ENCODE measurements around the gene EML3. TPM values are rescaled to one million over a fixed set of nuclear protein-coding genes. Genes with fewer than 3 reads are reported as not detected.

Gene EML3
- total RNA-seq, 1 experiment from 2014 or later: 18.1 TPM

DNA sequence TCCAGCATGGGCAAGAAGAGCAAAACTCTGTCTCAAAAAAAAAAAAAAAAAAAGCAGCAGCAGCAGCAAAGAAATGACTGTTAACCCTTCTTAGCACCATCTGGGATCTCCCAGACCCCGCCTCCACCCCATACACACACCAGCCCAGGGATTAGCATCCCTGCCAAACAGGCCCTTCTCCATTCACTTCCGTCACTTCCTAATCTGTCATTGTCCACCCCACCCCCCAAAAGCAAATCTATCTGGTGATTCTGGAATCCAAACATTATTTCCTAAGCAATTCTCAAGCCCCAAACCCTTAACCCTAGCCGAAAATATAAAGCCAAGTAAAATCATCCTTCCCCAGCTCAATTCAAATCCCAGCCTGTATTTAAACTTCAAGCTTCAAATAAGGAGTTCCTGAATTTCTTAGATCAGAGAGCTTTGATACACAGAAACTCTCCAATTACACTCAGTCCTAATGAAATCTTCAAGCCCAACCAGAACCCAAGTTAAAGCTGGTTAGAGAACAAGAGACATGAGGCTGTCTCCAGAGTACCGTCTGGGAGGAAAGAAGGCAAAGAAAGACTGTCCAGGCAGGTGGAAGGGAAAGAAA, 60.0 kb downstream of the EML3 start:
- Histone ChIP-seq H3K4me3 (peak overlapping the region; percentile 21), H3K27me3 (no peaks in the 10 kb centered on the region), H3K9me3 (no peaks in the 10 kb centered on the region), H3K36me3 (peaks cover 28% of the 10 kb centered on the region)
- DNase-seq: peak; percentile 70

Other genes with a start within 250 kb of the EML3 start
- not detected in 2 replicates for gene SCGB1A1, start 193.7 kb downstream of the EML3 start, total RNA-seq (2014; rRNA removed; shearing (Covaris generic); ENCODE audit: low replicate concordance)
- gene AHNAK, start 66.0 kb downstream of the EML3 start, total RNA-seq (2014; rRNA removed; shearing (Covaris generic); ENCODE audit: low replicate concordance): 110 and 122 TPM in 2 replicates
- 2,571 and 3,577 TPM in 2 replicates for gene EEF1G, start 38.9 kb downstream of the EML3 start, total RNA-seq (2014; rRNA removed; shearing (Covaris generic); ENCODE audit: low replicate concordance)
- gene TUT1, start 21.3 kb downstream of the EML3 start, total RNA-seq (2014; rRNA removed; shearing (Covaris generic); ENCODE audit: low replicate concordance): 11.1 and 20.3 TPM in 2 replicates
- 84.9 and 117 TPM in 2 replicates for gene MTA2, start 10.9 kb downstream of the EML3 start, total RNA-seq (2014; rRNA removed; shearing (Covaris generic); ENCODE audit: low replicate concordance)
- gene ROM1, start 482 bp upstream of the EML3 start, total RNA-seq (2014; rRNA removed; shearing (Covaris generic); ENCODE audit: low replicate concordance): 2.5 and 8.5 TPM in 2 replicates
- 24.6 and 32.9 TPM in 2 replicates for gene B3GAT3, start 9.2 kb upstream of the EML3 start, total RNA-seq (2014; rRNA removed; shearing (Covaris generic); ENCODE audit: low replicate concordance)
- 496 and 667 TPM in 2 replicates for gene GANAB, start 33.8 kb upstream of the EML3 start, total RNA-seq (2014; rRNA removed; shearing (Covaris generic); ENCODE audit: low replicate concordance)
- 8.0 and 22.8 TPM in 2 replicates for gene INTS5, start 40.5 kb upstream of the EML3 start, total RNA-seq (2014; rRNA removed; shearing (Covaris generic); ENCODE audit: low replicate concordance)
- gene C11orf98, start 52.4 kb upstream of the EML3 start, total RNA-seq (2014; rRNA removed; shearing (Covaris generic); ENCODE audit: low replicate concordance): 64.8 and 73.5 TPM in 2 replicates
- gene CSKMT, start 52.5 kb upstream of the EML3 start, total RNA-seq (2014; rRNA removed; shearing (Covaris generic); ENCODE audit: low replicate concordance): 10.9 and 14.9 TPM in 2 replicates
- 16.4 and 22.2 TPM in 2 replicates for gene UQCC3, start 58.9 kb upstream of the EML3 start, total RNA-seq (2014; rRNA removed; shearing (Covaris generic); ENCODE audit: low replicate concordance)
- gene LBHD1, start 59.5 kb upstream of the EML3 start, total RNA-seq (2014; rRNA removed; shearing (Covaris generic); ENCODE audit: low replicate concordance): 4.7 and 9.8 TPM in 2 replicates
- 85.5 and 147 TPM in 2 replicates for gene UBXN1, start 66.3 kb upstream of the EML3 start, total RNA-seq (2014; rRNA removed; shearing (Covaris generic); ENCODE audit: low replicate concordance)
- gene LRRN4CL, start 76.8 kb upstream of the EML3 start, total RNA-seq (2014; rRNA removed; shearing (Covaris generic); ENCODE audit: low replicate concordance): 1.4 and 2.3 TPM in 2 replicates
- gene BSCL2, start 94.6 kb upstream of the EML3 start, total RNA-seq (2014; rRNA removed; shearing (Covaris generic); ENCODE audit: low replicate concordance): 57.4 and 185 TPM in 2 replicates
- gene GNG3, start 94.9 kb upstream of the EML3 start, total RNA-seq (2014; rRNA removed; shearing (Covaris generic); ENCODE audit: low replicate concordance): not detected in 2 replicates
- 2.1 and 4.5 TPM in 2 replicates for gene HNRNPUL2, start 114.7 kb upstream of the EML3 start, total RNA-seq (2014; rRNA removed; shearing (Covaris generic); ENCODE audit: low replicate concordance)
- 31.8 and 42.3 TPM in 2 replicates for gene TTC9C, start 115.7 kb upstream of the EML3 start, total RNA-seq (2014; rRNA removed; shearing (Covaris generic); ENCODE audit: low replicate concordance)
- gene ZBTB3, start 141.4 kb upstream of the EML3 start, total RNA-seq (2014; rRNA removed; shearing (Covaris generic); ENCODE audit: low replicate concordance): 8.5 and 19.1 TPM in 2 replicates
- 77.9 and 85.4 TPM in 2 replicates for gene POLR2G, start 148.8 kb upstream of the EML3 start, total RNA-seq (2014; rRNA removed; shearing (Covaris generic); ENCODE audit: low replicate concordance)
- gene TAF6L, start 158.6 kb upstream of the EML3 start, total RNA-seq (2014; rRNA removed; shearing (Covaris generic); ENCODE audit: low replicate concordance): 22.9 and 28.7 TPM in 2 replicates
- gene TMEM179B, start 174.6 kb upstream of the EML3 start, total RNA-seq (2014; rRNA removed; shearing (Covaris generic); ENCODE audit: low replicate concordance): 27.5 and 46.6 TPM in 2 replicates
- gene TMEM223, start 179.2 kb upstream of the EML3 start, total RNA-seq (2014; rRNA removed; shearing (Covaris generic); ENCODE audit: low replicate concordance): 13.8 and 32.0 TPM in 2 replicates
- gene NXF1, start 192.7 kb upstream of the EML3 start, total RNA-seq (2014; rRNA removed; shearing (Covaris generic); ENCODE audit: low replicate concordance): 5.4 and 15.6 TPM in 2 replicates
- gene STX5, start 219.3 kb upstream of the EML3 start, total RNA-seq (2014; rRNA removed; shearing (Covaris generic); ENCODE audit: low replicate concordance): 28.0 and 42.3 TPM in 2 replicates
- not detected in 2 replicates for gene TEX54, start 220.1 kb upstream of the EML3 start, total RNA-seq (2014; rRNA removed; shearing (Covaris generic); ENCODE audit: low replicate concordance)
- 135 and 139 TPM in 2 replicates for gene WDR74, start 226.8 kb upstream of the EML3 start, total RNA-seq (2014; rRNA removed; shearing (Covaris generic); ENCODE audit: low replicate concordance)

Measured in MG63 (cell line).